Stimulated activated CD4-positive, alpha-beta T cell treated with anti-CD3 and anti-CD28 coated beads, TNF-alpha, amount 100 ng/mL, for 48 hours (primary cell): Measurements from ENCODE around the gene LYPD5.
"Not testable (repeated sequence)": the region's sequence is repeated elsewhere in the genome, so short reads cannot be mapped to it uniquely, and the experiment has no call there.

Source experiments
- DNase-seq, 3 donors: peaks; one replicate each; pipeline ENCODE4 v3.0.0-alpha.2; 2020; ENCODE audit warnings: low read depth in 3 of 3

LYPD5 gene

DNA sequence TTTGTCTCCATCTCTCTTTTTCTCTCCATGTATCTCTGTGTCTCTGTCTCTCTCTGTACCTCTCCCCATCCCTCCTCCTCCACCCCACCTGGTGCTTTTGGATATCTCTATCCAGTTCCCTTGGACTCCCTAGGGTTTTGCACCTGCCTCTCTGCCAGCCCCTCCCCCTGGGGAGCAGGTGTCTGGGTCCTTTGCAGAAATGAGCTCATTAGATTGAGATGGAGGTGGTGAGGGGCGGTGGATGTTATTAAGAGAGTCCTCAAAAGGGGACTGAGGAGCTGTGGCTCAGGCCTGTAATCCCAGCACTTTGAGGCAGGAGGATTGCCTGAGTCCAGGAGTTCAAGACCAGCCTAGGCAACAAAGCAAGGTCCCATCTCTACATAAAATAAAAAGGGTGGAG, 23.6 kb downstream of the LYPD5 start:
- DNase-seq, result no peak

DNA sequence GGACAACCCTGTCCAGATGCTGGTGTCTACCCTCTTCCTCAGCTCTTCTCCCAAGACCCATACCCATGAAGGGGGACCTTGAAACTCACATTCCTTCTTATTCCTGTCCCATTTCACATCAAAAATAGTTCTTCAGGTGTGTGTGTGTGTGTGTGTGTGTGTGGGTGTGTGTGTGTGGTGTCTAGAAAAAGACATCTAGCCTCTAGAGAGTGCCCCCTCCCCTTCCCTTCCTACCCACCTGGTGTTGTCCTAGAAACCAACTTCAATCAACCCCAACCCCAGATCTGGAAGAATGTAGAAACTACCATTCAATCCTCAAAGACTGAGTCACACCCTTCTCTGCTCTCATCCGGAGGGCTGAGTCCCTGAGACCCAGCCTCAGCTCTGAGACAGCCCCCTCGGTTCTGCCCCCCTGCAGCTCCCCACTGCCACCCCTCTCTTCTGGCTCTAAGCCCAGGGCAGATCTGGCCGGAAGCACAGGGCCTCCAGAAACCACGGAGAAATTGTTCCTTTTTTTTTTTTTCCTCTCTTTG, 25.0 kb downstream of the LYPD5 start:
- no peak for DNase-seq

DNA sequence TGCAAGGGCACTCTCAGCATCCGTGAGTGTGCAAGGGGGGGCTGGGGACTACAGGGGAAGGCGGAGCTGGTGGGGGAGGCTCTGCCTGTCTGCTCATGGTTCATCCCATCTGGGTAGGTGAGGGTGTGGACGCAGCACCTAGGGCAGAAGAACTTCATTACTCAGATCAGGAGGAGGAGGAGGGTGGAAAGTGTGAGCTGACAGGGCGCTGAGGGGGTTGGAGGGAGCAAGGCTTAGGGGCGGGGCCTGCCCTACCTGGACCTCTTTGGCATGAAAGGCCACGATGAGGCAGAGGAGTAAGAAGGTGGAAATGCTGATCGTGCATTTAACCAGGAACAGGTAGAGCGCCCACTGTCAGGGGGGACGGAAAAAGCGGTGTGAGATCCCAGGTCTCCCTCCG, 26.0 kb downstream of the LYPD5 start:
- peak in 2 of 3 donors; percentile 71 to 75 for DNase-seq

DNA sequence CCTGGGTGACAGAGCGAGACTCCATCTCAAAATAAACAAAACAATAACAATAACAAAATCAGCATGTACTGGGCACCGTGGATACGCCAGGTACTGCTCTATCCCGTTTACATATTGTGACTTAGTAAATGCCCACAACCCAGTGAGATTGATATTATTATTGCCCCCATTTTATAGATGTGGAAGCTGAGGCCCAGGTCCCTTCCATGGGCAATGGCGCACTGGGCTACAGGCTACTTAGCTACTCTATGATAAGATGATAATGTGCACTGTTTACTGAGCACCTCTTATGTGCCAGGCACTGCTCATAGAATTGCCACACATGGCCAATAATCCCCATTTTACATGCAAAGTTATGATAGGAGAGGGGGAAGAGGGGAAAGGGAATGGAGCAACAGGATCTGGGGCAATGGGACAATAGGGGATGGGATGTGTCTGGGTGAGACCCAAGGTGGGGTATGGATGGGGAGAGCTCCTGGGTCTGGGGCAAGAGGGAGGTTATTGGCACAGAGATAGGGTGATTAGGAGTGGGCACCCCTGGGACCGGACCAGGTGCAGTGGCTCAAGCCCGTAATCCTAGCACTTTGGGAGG, 26.9 kb downstream of the LYPD5 start:
- no peak for DNase-seq

DNA sequence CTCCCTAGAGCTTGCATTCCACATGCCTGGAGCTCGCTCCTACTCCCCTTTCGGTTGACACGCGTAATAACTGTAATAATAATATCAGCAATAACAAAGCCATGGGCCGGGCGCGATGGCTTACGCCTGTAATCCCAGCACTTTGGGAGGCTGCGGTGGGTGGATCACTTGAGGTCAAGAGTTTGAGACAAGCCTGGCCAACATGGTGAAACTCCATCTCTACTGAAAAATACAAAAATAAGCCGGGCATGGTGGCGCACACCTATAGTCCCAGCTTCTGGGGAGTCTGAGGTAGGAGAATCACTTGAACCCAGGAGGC, 27.3 kb downstream of the LYPD5 start:
- DNase-seq, result not testable (repeated sequence)

DNA sequence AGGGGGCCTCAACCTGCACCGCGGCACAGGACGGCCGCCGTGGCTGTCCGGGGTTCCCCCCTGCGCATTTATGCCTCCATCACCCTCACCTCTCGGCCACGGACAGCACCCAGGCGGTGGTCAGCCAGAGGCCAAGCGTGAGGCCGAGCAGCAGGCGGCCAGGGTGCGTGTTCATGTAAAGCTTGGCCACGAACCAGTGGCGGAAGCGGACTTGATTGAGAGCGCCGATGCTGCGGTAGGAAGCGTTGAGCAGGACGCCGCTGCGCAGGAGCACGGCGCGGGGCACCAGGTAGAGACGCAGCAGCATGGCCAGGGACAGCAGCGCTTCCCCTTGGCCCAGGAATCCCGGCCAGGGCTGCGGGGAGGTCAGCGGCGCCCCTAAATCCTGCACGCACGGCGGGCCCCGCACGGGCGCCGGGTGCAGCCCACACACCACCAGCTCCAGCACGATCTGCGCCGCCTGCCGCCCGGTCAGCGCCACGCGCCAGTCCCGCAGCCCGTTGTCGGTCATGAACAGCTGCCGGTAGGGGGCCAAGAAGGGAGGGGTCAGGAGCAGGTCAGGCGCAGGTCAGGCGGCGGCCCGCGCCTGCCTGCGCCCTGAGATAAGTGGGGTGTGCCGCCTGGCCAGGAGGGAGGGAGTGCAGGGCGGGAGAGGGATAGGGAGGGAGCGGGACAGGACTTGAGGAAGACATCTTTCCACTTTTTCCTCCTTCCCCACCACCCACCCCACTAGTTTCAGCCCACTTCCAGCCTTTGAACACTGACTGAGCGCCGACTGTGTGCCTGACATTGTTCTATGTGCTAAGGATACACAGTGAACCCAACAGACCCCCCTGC, 27.9 kb downstream of the LYPD5 start:
- DNase-seq, result no peak

DNA sequence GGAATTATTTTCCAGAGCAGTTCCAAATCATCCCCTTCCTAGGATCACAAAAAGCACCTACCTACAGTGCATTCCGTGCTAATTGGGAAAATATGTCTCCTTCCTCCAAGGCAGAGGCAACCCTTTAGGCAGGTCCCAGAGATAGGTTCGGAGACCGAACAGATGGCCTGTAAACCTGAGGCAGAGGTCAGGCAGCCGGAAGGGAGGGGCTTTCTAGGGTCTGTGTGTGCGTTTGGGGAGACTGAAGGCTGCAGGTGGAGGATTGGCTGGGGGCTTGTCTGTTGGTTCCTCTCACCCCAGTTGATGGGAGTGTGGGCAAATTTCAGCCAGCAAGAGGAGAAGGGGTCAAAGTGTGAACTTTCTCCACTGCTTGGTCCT, 28.5 kb downstream of the LYPD5 start:
- DNase-seq, result no peak

DNA sequence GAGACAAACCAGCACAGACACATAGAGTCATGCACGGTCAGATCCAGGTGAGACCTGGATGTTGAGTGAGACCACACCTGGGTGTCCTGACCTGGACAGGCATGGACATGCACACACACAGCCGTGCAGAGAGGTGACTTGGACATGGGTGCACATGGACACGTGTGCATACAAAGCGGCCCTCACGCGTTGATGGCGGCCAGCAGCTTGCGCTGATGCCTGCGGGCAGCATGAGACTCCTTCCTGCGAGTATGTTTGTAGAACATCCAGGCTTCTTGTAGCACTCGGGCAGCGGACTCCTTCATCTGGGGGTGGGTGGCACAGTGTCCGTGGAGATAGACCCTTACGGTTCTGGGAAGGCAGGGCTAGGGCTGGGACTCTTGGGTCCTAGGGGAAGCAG, 33.0 kb downstream of the LYPD5 start:
- DNase-seq, result no peak

DNA sequence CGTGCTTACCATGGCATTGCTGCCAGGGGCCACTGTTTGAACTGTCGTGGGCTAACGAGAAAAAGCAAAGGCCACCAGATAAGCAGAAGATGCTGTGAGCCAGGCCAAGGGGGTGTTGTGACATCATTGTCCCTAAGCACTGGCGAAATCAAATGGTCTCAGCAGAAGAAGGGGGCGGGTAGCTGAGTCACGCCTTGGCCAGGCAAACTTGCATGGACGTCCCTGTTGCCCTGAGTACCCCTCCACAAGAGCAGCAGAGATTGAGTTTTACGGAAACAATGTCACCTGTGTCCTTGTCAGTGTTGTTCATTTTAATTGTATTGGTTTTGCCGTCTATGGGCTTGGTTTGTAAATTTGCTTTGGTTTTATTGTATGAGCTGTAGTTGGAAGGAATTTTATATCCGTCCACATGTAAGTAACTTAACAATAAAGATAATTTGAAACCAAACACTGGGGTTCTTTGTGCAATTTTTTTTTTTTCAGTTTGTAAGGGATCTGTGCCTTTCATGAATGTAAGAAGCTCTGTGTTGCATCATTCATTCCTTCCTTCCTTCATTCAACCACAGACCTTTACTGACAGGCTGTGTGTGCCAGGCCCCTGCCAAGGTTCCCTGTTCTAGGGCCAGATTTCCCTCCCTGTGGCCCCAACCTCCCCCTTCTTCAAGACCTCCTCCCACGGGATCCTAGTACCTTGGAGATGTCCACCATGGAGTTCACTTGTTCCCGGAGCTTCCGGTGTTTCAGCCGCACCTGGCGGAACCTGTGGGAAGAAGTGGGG, 33.8 kb downstream of the LYPD5 start:
- DNase-seq, result no peak

DNA sequence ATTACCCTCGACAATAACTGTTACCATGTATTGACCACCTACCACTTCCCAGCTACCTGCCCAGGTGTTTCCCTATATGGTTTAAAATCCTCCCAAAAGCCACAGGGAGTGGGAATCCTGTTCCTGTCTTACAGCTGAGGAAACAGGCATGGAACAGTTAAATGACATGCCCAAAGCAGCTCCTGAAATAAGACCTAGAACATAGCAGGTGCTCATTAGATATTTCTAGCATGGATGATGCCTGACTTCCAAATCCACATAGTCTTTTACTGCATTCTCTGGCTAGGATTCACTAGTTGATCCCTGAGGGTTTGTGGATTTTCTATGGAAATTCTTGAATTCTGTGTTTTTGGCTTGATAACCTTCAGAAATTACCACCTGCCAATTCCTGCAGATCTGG, 34.4 kb downstream of the LYPD5 start:
- no peak for DNase-seq

DNA sequence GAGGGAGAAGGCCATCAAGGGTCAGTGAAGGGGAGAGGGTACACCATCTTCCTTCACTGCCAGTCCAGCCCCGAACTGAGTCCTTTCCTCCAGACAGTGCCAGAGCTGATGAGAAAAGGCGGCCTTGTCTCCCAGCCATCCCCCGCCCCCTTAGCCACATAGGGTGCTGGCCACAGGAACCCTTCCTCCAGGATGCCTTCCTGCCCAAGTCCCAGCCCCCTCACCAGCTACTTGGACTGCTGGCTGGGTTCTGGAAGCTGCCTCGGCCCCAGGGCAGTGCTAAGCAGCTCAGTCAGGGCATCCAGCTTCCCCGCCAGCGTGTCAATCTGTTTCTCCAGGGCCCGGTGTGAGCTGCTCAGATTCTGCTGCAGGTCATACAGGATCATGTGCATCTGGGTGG, 34.9 kb downstream of the LYPD5 start:
- DNase-seq, result no peak

DNA sequence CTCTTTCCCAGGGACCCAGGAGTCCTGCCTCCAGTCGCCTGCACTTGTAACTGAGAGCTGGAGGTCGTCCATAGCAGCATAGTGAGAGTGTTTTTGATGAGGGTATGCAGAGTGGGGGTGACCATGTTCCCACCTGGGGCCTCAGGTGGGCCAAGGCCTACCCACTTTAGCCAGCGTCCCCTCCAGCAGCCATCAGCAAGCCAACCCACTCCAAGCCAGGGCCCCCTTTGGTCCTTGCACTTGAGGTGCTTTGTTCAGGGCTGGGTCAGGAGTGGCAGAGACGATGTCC, 35.5 kb downstream of the LYPD5 start:
- no peak for DNase-seq

DNA sequence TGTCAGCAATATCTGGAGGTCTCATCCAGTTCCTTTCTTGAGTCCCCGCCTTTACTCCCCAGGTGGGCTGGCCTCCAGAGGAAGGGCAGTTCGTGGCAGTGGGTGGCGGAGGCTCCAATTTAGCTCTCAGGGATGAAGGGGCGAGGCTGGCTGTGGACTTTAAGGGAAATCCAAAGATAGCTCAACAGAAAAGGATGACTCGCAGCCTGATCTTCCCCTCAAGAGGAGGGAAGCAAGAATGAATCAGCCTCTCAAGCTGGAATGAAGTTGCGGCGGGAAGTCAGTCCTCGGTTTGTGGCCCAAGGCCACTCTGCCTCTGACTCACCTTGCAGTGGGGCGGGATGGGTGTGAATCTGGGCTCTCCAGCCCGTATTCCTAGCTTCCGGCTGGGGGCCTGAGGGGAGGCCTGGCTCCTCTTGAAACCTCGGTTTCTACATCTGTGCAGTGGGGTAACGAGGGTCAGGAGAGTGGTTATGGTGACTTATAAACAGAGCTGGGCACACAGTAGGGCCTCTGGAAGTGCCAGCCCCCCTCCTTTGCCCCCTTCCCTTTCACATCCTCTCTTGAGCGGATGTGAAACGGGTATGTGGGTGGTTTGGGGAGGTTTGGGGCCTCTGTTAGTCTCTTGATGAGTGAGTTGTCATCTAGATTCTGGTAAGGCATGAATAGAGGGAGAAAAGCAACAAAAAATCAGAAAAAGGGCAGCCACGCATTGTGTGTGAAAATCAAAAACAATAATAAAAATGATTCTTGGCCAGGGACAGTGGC, 37.0 kb downstream of the LYPD5 start:
- DNase-seq, result peak; percentile 71 to 82 (median 74)

DNA sequence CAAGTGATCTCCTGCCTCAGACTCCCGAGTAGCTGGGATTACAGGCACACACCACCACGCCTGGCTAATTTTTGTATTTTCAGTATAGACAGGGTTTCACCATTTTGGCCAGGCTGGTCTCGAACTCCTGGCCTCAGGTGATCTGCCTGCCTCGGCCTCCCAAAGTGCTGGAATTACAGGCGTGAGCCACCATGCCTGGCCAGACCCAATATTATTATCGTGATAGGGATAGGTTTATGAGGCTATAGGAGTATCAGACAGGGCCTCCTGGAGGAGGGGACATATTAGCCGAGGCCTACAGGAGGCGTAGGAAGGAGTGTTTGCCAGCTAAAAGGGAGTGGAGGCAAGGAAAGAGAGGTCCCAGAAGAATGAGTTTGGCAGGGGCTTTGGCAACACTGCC, 37.6 kb downstream of the LYPD5 start:
- not testable (repeated sequence) for DNase-seq

DNA sequence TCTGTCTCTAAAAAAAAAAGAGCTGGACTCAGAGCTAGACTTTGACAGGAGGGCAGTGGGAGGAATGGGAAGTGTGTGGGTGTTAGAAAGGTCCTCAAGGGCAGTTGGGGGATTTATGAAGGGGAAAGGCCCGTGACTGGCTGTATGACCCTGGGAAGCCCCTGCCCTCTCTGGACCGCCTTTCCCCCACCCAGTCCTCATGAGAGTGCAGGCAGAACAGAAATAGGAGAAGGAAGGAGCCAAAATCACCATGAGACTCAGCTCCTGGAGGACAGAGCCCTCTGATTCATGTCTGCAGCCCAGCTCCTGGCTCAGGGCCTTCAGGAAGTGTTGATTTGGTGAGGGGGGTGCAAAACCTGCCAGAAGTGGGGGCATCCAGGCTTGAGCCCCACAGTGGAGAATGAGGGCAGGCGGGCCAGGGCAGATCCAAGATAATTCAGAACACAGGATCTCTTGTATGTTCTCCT, 38.7 kb downstream of the LYPD5 start:
- DNase-seq, result no peak

DNA sequence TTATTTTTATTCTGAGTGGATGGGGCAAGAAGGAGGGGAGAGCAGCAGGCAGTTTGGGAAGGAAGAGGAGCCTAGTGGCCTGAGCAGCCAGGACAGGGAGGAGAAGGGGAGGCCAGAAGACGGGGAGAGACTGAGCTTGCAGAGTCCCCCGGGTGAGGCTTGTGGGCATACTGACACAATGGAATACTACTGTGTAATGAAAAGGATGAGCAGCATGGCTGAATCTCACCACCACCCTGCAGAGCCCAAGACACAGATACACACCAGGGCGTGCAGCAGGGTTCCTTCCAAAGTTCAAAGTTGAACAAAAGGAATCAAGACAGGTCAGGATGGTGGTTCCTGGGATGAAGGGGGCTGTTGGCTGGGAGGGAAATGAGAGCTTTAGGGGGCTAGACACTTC, 39.4 kb downstream of the LYPD5 start:
- DNase-seq, result no peak

DNA sequence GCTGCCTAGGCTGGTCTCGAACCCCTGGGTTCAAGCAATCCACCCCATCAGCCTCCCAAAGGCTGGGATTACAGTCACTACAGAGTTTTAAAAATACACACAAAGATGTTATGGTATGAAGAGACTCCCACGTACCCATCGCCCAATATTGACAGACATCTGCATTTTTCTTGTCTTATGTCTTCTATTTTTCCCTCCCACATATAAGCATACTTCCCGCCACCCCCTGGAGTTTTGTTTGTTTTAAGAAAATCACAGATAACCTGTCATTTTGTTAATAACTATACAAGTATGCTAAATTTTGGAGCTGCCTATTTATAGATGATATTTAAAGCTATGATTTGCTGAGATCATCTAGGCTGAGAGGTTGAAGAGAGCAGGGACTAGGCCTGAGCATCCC, 41.3 kb downstream of the LYPD5 start:
- no peak for DNase-seq

DNA sequence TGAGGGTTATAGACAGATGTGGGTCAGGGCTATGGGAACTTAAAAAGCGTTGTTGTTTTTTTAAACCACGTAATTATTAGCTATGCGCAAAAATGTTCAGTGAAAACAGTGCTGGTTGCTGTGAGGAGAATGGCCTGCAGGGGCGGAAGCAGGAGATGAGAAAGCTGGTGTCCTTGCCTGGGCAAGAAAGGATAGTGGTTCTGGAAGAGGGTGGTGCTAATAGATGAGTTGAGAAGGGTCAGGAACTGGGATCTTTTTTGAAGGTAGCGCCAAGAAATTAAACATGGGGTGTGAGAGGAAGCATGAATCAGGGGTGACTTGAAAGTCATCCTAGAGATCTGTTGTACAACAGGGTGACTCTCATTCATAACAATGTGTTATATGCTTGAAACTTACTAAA, 42.7 kb downstream of the LYPD5 start:
- no peak for DNase-seq

DNA sequence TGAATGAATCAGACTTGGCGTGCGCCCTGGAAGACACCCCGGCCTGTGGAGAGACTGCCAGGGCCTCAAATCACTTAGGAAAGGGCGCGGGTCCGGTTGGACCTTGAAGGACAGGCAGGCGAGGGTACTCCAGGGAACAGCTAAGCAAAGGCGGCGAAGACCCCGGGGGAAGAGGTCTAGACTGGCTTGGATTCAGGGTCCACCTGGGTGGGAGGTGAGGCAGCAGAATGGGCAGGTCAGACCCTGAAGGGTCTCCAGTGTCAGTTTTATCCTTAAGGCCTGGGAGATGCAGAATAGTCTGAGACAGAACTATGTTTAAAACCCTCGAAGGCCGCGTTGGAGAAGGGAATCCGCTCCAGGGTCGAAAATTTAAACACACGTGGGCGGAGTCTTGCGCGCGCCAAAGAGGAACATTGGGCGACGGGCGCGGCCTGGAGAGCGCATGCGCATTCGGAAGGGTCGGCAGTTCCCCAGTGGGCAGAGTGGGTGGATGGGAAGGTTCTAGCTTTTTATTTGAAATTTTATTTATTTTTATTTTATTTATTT, 46.9 kb downstream of the LYPD5 start:
- DNase-seq, result peak; percentile 66 to 75 (median 73)

DNA sequence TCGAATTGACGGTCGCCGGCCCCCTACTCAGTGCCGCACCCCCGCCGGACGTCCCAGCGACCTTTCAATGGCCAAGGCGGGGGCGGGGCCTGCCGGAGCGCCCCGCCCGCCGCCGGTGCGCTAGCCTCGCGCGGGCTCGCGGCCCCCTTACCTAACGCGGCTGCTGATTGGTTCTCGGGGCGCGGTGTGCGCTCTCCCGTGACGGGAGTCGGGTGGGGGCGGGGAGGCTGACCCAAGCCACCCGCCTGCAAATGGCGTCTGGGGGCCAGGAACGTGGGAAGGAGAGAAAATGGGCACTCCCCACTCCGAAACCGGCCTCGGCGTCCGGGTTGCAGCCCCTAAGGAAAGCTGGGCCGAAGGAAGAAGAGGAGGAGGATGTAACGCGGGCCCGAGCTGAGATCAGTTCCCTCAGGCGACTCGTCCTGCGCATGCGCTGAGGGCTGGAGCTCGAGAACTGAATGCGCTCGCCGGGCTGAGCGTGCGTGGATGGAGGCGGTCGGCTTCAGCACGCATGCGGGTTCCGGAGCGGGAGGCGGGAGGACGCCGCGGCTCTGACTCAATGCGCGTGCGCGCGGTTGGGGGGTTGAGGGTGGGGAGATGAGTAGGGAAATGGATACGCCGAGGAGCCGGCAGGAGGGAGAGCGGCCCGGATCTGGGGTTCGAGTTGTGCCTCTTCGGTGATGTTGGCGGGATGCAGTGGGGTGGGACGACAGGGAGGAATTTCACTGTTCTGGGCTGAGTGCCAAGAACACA, 47.6 kb downstream of the LYPD5 start, which contains the start of gene SMG9:
Gene SMG9, minus strand, starts transcription at position 460 of the 753 bp plus-strand sequence. CDS start 4,221 bp downstream, outside the sequence.
- DNase-seq, result peak; percentile 95 to 98 (median 97)

DNA sequence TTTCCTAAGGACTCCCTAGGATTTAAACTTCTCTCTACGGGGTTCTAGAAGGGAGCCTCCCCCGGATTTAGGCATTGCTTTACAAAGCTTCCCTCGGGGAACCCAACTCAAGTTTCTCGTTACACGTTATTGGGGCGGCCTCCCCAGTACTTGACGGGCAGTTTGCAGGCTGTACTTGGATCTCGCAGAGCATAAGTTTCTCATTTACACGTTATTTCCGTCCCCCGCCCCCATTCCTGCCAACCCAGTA, 48.1 kb downstream of the LYPD5 start:
- DNase-seq, result no peak
